Measurements from ENCODE around the gene BMERB1. TPM values are rescaled to one million over a fixed set of nuclear protein-coding genes. Genes with fewer than 3 reads are reported as not detected.
"Not testable (repeated sequence)": the region's sequence is repeated elsewhere in the genome, so short reads cannot be mapped to it uniquely, and the experiment has no call there.

The BMERB1 gene
- total and polyA plus RNA-seq, 3 experiments from 2014 or later: 4.8 to 13.6 (median 13.1) TPM

GRCh38 chr16:15454933-15455332 is 20.5 kb downstream of the BMERB1 start:
- H3K27ac Mint-ChIP-seq; H3K4me3 Mint-ChIP-seq; POLR2A ChIA-PET; H3K9me3 Mint-ChIP-seq; H3K4me3 ChIP-seq (ENCODE audit: low read length); H3K27ac ChIP-seq (ENCODE audit: low read depth, low read length); H3K4me1 Mint-ChIP-seq; H3K4me1 ChIP-seq (ENCODE audit: insufficient read depth, low read length); H3K36me3 Mint-ChIP-seq; H3K36me3 ChIP-seq (ENCODE audit: insufficient read depth, low read length); H3K27me3 ChIP-seq (ENCODE audit: insufficient read depth, low read length, poor library complexity, severe bottlenecking); CTCF ChIA-PET; H3K9me3 ChIP-seq (ENCODE audit: low read length); DNase-seq: not testable (repeated sequence)
- H3K27me3 Mint-ChIP-seq: peaks cover 0 to 24% of the 10 kb centered on the region in 2 donors

GRCh38 chr16:15457400-15457799 is 23.0 kb downstream of the BMERB1 start:
- H3K27me3 ChIP-seq (ENCODE audit: insufficient read depth, low read length, poor library complexity, severe bottlenecking): no peaks in the 10 kb centered on the region
- DNase-seq: no peak
- Mint-ChIP-seq H3K4me1 (no peaks in the 10 kb centered on the region), H3K27me3 (peaks cover 0 to 29% of the 10 kb centered on the region in 2 donors), H3K9me3 (no peaks in the 10 kb centered on the region), H3K27ac (no peak overlapping the region), H3K36me3 (no peaks in the 10 kb centered on the region), H3K4me3 (no peak overlapping the region)
- H3K27ac ChIP-seq (ENCODE audit: low read depth, low read length): no peak overlapping the region
- H3K36me3 ChIP-seq (ENCODE audit: insufficient read depth, low read length): no peaks in the 10 kb centered on the region
- H3K4me1 ChIP-seq (ENCODE audit: insufficient read depth, low read length): no peaks in the 10 kb centered on the region
- POLR2A ChIA-PET: no interaction called here
- H3K9me3 ChIP-seq (ENCODE audit: low read length): no peaks in the 10 kb centered on the region
- H3K4me3 ChIP-seq (ENCODE audit: low read length): no peak overlapping the region
- CTCF ChIA-PET: no interaction called here

DNA sequence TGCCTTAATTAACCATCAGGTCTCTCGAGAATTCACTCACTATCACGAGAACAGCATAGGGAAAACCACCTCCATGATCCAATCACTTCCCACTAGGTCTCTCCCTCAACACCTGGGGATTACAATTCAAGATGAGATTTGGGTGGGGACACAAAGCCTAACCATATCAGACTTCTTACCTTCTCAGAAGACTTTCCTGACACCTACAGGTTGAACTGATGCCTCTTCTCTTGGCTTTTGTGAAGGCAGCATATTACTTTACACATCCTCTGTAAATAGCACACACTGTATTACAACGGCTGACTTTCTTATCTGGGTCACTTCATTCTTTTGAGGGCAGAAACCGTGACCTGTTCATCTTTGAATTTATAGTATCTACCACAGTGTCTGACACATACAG is 23.6 kb downstream of the BMERB1 start:
- Mint-ChIP-seq H3K9me3 (no peaks in the 10 kb centered on the region), H3K27me3 (peaks cover 0 to 29% of the 10 kb centered on the region in 2 donors), H3K27ac (no peak overlapping the region), H3K4me3 (no peak overlapping the region), H3K36me3 (no peaks in the 10 kb centered on the region), H3K4me1 (no peaks in the 10 kb centered on the region)
- H3K27me3 ChIP-seq (ENCODE audit: insufficient read depth, low read length, poor library complexity, severe bottlenecking): no peaks in the 10 kb centered on the region
- no peaks in the 10 kb centered on the region for H3K9me3 ChIP-seq (ENCODE audit: low read length)
- CTCF ChIA-PET: no interaction called here
- H3K36me3 ChIP-seq (ENCODE audit: insufficient read depth, low read length): no peaks in the 10 kb centered on the region
- H3K27ac ChIP-seq (ENCODE audit: low read depth, low read length): no peak overlapping the region
- H3K4me3 ChIP-seq (ENCODE audit: low read length): no peak overlapping the region
- POLR2A ChIA-PET: interaction anchor here (0.7 kb wide), 1 partner anchor 240 kb away, joined by 3 read pairs; no protein-coding TSS in a partner anchor
- H3K4me1 ChIP-seq (ENCODE audit: insufficient read depth, low read length): no peaks in the 10 kb centered on the region
- DNase-seq: no peak

GRCh38 chr16:15459791-15460190 is 25.4 kb downstream of the BMERB1 start:
- H3K4me1 Mint-ChIP-seq: no peaks in the 10 kb centered on the region
- peaks cover 0 to 21% of the 10 kb centered on the region in 2 donors for H3K27me3 Mint-ChIP-seq
- no peak overlapping the region for H3K4me3 Mint-ChIP-seq
- no peaks in the 10 kb centered on the region for H3K9me3 Mint-ChIP-seq
- Histone ChIP-seq H3K27me3 (ENCODE audit: insufficient read depth, low read length, poor library complexity, severe bottlenecking) (no peaks in the 10 kb centered on the region), H3K9me3 (ENCODE audit: low read length) (no peaks in the 10 kb centered on the region), H3K4me1 (ENCODE audit: insufficient read depth, low read length) (no peaks in the 10 kb centered on the region), H3K36me3 (ENCODE audit: insufficient read depth, low read length) (no peaks in the 10 kb centered on the region), H3K27ac (ENCODE audit: low read depth, low read length) (no peak overlapping the region), H3K4me3 (ENCODE audit: low read length) (no peak overlapping the region)
- POLR2A ChIA-PET: no interaction called here
- no peak for DNase-seq
- no peak overlapping the region for H3K27ac Mint-ChIP-seq
- CTCF ChIA-PET: no interaction called here
- no peaks in the 10 kb centered on the region for H3K36me3 Mint-ChIP-seq

DNA sequence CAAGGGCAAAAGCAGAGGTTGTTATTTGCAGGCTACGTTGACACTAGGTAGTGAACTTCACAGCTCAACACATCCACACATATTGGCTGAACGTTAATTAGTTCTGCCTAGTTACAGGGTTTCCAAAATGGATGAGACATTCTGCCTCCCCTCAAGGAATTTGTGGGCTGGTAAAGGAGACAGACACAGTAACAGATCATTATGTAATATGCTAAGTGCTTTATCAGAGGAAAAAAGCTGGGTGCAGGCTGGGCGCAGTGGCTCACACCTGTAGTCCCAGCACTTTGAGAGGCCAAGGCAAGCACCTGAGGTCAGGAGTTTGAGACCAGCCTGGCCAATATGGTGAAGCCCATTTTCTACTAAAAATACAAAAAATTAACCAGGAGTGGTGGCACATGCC is 26.2 kb downstream of the BMERB1 start:
- H3K4me3 Mint-ChIP-seq: no peak overlapping the region
- Histone ChIP-seq H3K4me3 (ENCODE audit: low read length) (no peak overlapping the region), H3K27ac (ENCODE audit: low read depth, low read length) (no peak overlapping the region), H3K36me3 (ENCODE audit: insufficient read depth, low read length) (no peaks in the 10 kb centered on the region), H3K27me3 (ENCODE audit: insufficient read depth, low read length, poor library complexity, severe bottlenecking) (no peaks in the 10 kb centered on the region), H3K4me1 (ENCODE audit: insufficient read depth, low read length) (no peaks in the 10 kb centered on the region), H3K9me3 (ENCODE audit: low read length) (no peaks in the 10 kb centered on the region)
- no peaks in the 10 kb centered on the region for H3K36me3 Mint-ChIP-seq
- ChIA-PET POLR2A (no interaction called here), CTCF (no interaction called here)
- H3K27me3 Mint-ChIP-seq: peaks cover 0 to 19% of the 10 kb centered on the region in 2 donors
- H3K4me1 Mint-ChIP-seq: no peaks in the 10 kb centered on the region
- no peak for DNase-seq
- H3K27ac Mint-ChIP-seq: no peak overlapping the region
- no peaks in the 10 kb centered on the region for H3K9me3 Mint-ChIP-seq

DNA sequence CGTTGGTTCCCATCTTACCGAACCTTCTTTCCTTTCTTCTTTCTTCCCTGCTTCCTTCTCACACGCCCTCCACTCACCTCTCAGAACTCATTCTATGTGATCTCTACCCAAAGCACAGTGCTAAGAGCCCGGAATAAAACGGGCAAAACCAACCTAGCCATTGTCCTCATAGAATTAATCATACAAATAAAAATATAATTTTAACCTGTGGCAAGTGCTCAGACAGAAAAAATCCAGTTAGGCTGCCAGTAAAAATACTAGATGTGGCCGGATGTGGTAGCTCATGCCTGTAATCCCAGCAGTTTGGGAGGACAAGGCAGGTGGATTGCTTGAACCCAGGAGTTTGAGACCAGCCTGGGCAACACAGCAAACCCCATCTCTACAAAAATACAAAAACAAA is 27.0 kb downstream of the BMERB1 start:
- ChIA-PET POLR2A (no interaction called here), CTCF (no interaction called here)
- Histone ChIP-seq H3K4me1 (ENCODE audit: insufficient read depth, low read length) (no peaks in the 10 kb centered on the region), H3K27ac (ENCODE audit: low read depth, low read length) (no peak overlapping the region), H3K27me3 (ENCODE audit: insufficient read depth, low read length, poor library complexity, severe bottlenecking) (no peaks in the 10 kb centered on the region), H3K36me3 (ENCODE audit: insufficient read depth, low read length) (no peaks in the 10 kb centered on the region), H3K9me3 (ENCODE audit: low read length) (no peaks in the 10 kb centered on the region), H3K4me3 (ENCODE audit: low read length) (no peak overlapping the region)
- H3K27me3 Mint-ChIP-seq: peaks cover 0 to 19% of the 10 kb centered on the region in 2 donors
- no peak for DNase-seq
- H3K4me1 Mint-ChIP-seq: no peaks in the 10 kb centered on the region
- H3K27ac Mint-ChIP-seq: no peak overlapping the region
- H3K9me3 Mint-ChIP-seq: no peaks in the 10 kb centered on the region
- H3K4me3 Mint-ChIP-seq: no peak overlapping the region
- no peaks in the 10 kb centered on the region for H3K36me3 Mint-ChIP-seq

- Mint-ChIP-seq H3K9me3 (peaks cover 2 to 6% (median 4%) of the 10 kb centered on the region in 5 donors), H3K4me3 (no peak overlapping the region), H3K4me1 (no peaks in the 10 kb centered on the region), H3K27me3 (peaks cover 0 to 6% of the 10 kb centered on the region in 2 donors), H3K27ac (peak overlapping the region in 1 of 8 donors; percentile 85), H3K36me3 (peaks cover 0 to 5% (median 0%) of the 10 kb centered on the region in 3 donors)
- no peaks in the 10 kb centered on the region for H3K9me3 ChIP-seq (ENCODE audit: low read length)
- no peaks in the 10 kb centered on the region for H3K36me3 ChIP-seq (ENCODE audit: insufficient read depth, low read length)
- H3K4me1 ChIP-seq (ENCODE audit: insufficient read depth, low read length): no peaks in the 10 kb centered on the region
- no peaks in the 10 kb centered on the region for H3K27me3 ChIP-seq (ENCODE audit: insufficient read depth, low read length, poor library complexity, severe bottlenecking)
- DNase-seq: no peak
- ChIA-PET CTCF (interaction anchor here (1.3 kb wide), 1 partner anchor 37 kb away, joined by 3 read pairs; no protein-coding TSS in a partner anchor), POLR2A (no interaction called here)
- H3K4me3 ChIP-seq (ENCODE audit: low read length): no peak overlapping the region
- H3K27ac ChIP-seq (ENCODE audit: low read depth, low read length): no peak overlapping the region
Observed at GRCh38 chr16:15464401-15465186, 30.2 kb downstream of the BMERB1 start.

DNA sequence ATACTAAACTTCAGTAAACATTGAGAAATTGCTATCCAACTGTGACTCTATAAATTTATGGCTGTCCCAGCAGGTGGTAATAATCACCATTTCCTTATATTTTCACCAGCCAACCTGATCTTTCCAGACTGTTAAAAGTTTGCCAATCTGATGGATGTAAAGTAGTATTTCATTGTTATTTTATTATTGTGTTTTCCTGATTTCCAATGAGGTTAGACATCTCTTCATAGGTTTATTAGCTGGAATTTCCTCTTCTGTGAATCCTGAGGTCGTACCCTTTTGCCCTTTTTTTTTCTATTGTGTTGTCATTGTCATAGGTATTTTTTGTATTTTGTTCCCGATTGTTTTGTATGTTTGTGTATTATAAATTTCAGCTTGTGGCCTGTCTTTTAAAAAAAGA is 31.7 kb downstream of the BMERB1 start:
- Mint-ChIP-seq H3K9me3 (peaks cover 2 to 6% (median 4%) of the 10 kb centered on the region in 5 donors), H3K27me3 (peaks cover 0 to 4% of the 10 kb centered on the region in 2 donors), H3K4me1 (no peaks in the 10 kb centered on the region), H3K36me3 (peaks cover 0 to 5% (median 0%) of the 10 kb centered on the region in 3 donors), H3K27ac (no peak overlapping the region), H3K4me3 (no peak overlapping the region)
- Histone ChIP-seq H3K27me3 (ENCODE audit: insufficient read depth, low read length, poor library complexity, severe bottlenecking) (no peaks in the 10 kb centered on the region), H3K4me3 (ENCODE audit: low read length) (no peak overlapping the region), H3K27ac (ENCODE audit: low read depth, low read length) (no peak overlapping the region), H3K4me1 (ENCODE audit: insufficient read depth, low read length) (no peaks in the 10 kb centered on the region), H3K36me3 (ENCODE audit: insufficient read depth, low read length) (no peaks in the 10 kb centered on the region), H3K9me3 (ENCODE audit: low read length) (no peaks in the 10 kb centered on the region)
- CTCF ChIA-PET: no interaction called here
- DNase-seq: no peak
- POLR2A ChIA-PET: no interaction called here
